GM18867 (cell line): Measurements from ENCODE around the gene TNRC6A.

Source experiments
- ATAC-seq: cut with Tn5 transposase; IDR thresholded peaks from one replicate; pipeline ENCODE4 v1.9.1; 2021; ENCODE audit warnings: mild to moderate bottlenecking, moderate library complexity; ENCODE audit not compliant: unreplicated experiment

The TNRC6A gene

GRCh38 chr16:24869033-24869432, 139.6 kb downstream of the TNRC6A start:
- ATAC-seq, result no peak

GRCh38 chr16:24871891-24872290, 142.4 kb downstream of the TNRC6A start:
- no peak for ATAC-seq

GRCh38 chr16:24873028-24873427, 143.6 kb downstream of the TNRC6A start:
- no peak for ATAC-seq

- ATAC-seq, result no peak
Measured at GRCh38 chr16:24875466-24875865, 146.0 kb downstream of the TNRC6A start.
